Lower leg skin (tissue), 4 donors: ENCODE results near the gene IKZF1. TPM values are rescaled to one million over a fixed set of nuclear protein-coding genes. Genes with fewer than 3 reads are reported as not detected.

Source experiments
- DNase-seq, 2 donors: peaks; one replicate each; pipeline ENCODE4 v3.0.0-alpha.2; 2019; ENCODE audit warnings: low spot score in 2 of 2
- H3K4me3 ChIP-seq: fragments of 200-600 bp; sonication (generic); 2 replicates; pipeline ENCODE4 v1.5.1; 2017; ENCODE audit warnings: mild to moderate bottlenecking, low read depth; ENCODE audit not compliant: poor library complexity, severe bottlenecking
- POLR2A ChIP-seq, 2 donors: fragments of 450-650 bp; IDR thresholded peaks; one replicate each; pipeline ENCODE4 v1.6.1; 2016 to 2017; ENCODE audit warnings: antibody characterized with exemption in 2 of 2, mild to moderate bottlenecking in 1 of 2, moderate library complexity in 1 of 2
- WGBS, 2 donors: methylation state at CpG; one replicate each; pipeline ENCODE4 v1.1.5; 2018; 5-methylcytosine and 5-hydroxymethylcytosine counted together
- intact Hi-C: fragments of 100-400 bp; cut with DNase I; formaldehyde crosslinking; loops from one replicate; pipeline ENCODE4 v1.15.0; 2023; ENCODE audit warnings: low total_unique reads
- total RNA-seq, 4 donors: library from RNA; depleted of rRNA; stranded (reverse); fragments of >200 nt; gene quantifications; one replicate each; pipeline ENCODE4 v1.1.0, GENCODE V29; 2016
- TF ChIP-seq, protein P1 (sequence below), 3 donors: fragments of 450-650 bp; IDR thresholded peaks; one replicate each; pipeline ENCODE4 v1.5.1; 2016; ENCODE audit warnings: antibody characterized with exemption in 3 of 3, mild to moderate bottlenecking in 3 of 3, moderate library complexity in 2 of 3

The IKZF1 gene
- total RNA-seq, 4 donors from 2014 or later = 5.3 to 10.8 (median 7.6) TPM

DNA sequence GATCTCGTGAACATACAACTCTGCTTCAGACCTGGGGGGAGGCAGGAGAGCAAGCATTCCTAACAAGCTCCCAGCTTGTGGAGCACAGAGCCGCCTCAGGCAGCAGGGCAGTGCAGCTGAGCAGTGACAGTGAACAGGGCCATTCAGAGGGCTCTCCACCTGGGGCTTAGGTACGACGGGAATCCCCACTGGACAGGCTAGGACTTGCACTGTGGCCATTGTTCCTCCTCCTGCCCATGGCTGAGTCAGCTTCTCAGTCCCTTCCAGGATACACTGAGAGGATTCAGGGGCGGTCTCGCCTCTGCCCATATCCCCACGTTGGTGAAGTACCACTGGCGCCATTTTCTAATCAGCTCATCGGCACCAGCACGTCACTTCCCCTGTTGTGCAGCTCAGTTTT lies 74.6 kb downstream of the IKZF1 start:
- WGBS, 2 donors = 30 to 38% methylated on average over 10 of the region's 10 CpGs
- TF ChIP-seq, protein P1, sequence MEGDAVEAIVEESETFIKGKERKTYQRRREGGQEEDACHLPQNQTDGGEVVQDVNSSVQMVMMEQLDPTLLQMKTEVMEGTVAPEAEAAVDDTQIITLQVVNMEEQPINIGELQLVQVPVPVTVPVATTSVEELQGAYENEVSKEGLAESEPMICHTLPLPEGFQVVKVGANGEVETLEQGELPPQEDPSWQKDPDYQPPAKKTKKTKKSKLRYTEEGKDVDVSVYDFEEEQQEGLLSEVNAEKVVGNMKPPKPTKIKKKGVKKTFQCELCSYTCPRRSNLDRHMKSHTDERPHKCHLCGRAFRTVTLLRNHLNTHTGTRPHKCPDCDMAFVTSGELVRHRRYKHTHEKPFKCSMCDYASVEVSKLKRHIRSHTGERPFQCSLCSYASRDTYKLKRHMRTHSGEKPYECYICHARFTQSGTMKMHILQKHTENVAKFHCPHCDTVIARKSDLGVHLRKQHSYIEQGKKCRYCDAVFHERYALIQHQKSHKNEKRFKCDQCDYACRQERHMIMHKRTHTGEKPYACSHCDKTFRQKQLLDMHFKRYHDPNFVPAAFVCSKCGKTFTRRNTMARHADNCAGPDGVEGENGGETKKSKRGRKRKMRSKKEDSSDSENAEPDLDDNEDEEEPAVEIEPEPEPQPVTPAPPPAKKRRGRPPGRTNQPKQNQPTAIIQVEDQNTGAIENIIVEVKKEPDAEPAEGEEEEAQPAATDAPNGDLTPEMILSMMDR (IDR thresholded peaks at IDR 0.05) = no peak
- TF ChIP-seq POLR2A (IDR thresholded peaks at IDR 0.05) = no peak
- intact Hi-C loops = no loop called here
- no peak for DNase-seq
- H3K4me3 ChIP-seq = no peak overlapping the region

DNA sequence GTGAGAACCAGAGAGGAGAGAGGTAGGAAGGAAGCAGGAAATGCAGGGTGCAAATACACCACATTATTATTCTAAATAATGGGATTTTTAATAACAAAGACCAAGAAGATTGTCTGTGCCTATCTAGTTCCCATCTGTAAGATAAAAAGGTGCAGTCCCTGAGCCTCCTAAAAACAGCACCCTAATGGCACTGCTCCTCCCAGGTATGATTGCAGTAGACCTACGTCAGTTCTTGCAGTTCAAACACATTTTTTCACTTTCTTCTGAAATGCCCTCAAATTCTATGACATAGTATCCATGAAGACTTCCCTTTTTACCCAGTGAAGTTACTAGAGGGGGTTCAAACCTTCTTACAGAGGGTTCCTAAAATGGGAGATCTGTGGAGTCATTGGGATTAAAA lies 75.0 kb downstream of the IKZF1 start:
- H3K4me3 ChIP-seq = no peak overlapping the region
- no peak for DNase-seq
- WGBS, 2 donors = 73 to 90% methylated on average over 1 of the region's 1 CpG
- intact Hi-C loops = no loop called here
- no peak for TF ChIP-seq POLR2A (IDR thresholded peaks at IDR 0.05)
- TF ChIP-seq, protein P1 (IDR thresholded peaks at IDR 0.05) = no peak

DNA sequence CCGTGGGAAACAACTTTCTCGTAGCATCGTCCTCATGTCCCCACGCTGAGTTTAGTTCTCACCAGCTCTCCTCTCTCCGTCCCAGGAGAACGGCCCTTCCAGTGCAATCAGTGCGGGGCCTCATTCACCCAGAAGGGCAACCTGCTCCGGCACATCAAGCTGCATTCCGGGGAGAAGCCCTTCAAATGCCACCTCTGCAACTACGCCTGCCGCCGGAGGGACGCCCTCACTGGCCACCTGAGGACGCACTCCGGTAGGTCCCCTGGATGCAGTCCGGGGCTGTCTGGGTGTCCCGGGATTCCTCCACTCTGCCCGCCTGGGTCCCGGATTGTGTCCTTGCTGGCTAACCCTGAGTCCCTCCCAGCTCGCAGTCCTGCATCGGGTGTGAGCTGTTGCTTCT lies 77.9 kb downstream of the IKZF1 start:
- no peak for DNase-seq
- H3K4me3 ChIP-seq = no peak overlapping the region
- no peak for TF ChIP-seq POLR2A (IDR thresholded peaks at IDR 0.05)
- TF ChIP-seq, protein P1 (IDR thresholded peaks at IDR 0.05) = no peak
- intact Hi-C loops = no loop called here
- 88 to 91% methylated on average over 21 of the region's 21 CpGs for WGBS, 2 donors

DNA sequence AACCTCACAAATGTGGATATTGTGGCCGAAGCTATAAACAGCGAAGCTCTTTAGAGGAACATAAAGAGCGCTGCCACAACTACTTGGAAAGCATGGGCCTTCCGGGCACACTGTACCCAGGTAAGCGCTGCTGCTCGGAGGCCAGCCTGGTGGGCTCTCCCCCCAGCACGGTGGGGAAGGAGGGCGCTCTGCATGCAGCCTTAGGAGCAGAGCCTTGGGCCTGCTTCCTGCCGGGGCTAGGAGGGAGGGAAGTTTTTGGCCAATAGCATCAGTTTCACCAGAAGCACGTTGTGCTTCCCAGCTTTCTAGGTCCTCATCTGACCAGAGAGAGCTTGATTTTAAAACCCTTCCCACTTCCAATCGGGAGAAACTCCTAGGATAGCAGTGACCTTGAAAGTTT lies 82.8 kb downstream of the IKZF1 start:
- intact Hi-C loops = no loop called here
- DNase-seq = no peak
- WGBS, 2 donors = 81 to 86% methylated on average over 11 of the region's 11 CpGs
- TF ChIP-seq, protein P1 (IDR thresholded peaks at IDR 0.05) = no peak
- no peak for TF ChIP-seq POLR2A (IDR thresholded peaks at IDR 0.05)
- no peak overlapping the region for H3K4me3 ChIP-seq

DNA sequence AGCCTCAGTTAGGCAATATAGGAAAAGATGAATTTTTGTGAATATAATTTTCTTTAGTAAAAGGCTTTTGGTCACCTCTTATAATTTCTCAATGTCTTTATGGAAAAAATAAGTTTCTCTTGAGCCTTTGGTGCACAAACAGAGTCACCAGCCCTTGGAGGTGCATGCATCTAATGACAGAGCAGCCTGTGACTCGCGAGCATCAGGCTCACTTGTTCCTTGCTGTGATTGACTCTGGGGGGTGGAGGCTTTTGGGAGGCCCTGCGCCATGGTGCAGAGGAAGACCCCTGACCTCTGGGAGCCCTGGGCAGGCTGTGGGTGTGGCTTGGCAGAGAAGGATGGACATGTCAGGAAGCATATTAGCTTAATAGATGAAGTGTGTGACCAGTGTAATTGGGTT lies 85.4 kb downstream of the IKZF1 start:
- DNase-seq = no peak
- TF ChIP-seq POLR2A (IDR thresholded peaks at IDR 0.05) = no peak
- TF ChIP-seq, protein P1 (IDR thresholded peaks at IDR 0.05) = no peak
- 82 to 95% methylated on average over 3 of the region's 3 CpGs for WGBS, 2 donors
- intact Hi-C loops = no loop called here
- no peak overlapping the region for H3K4me3 ChIP-seq

DNA sequence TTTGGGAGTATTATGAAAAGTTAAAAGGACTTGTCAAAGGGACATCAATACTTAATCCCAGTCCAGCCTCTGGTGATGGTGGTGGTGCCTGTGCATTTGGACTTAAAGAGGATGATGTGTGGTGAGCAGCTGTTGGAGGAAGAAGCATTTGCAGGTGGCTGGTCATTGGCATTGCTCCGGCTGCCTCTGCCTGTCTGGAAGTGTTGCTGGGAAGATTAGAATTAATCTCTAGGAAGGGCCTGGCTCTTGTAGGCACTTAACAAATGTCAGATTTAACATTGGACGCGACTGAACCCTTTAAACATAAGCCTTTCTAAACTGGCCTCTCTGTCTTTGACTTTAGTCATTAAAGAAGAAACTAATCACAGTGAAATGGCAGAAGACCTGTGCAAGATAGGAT lies 86.9 kb downstream of the IKZF1 start:
- no peak overlapping the region for H3K4me3 ChIP-seq
- WGBS, 2 donors = 61 to 81% methylated on average over 3 of the region's 3 CpGs
- intact Hi-C loops = no loop called here
- no peak for DNase-seq
- no peak for TF ChIP-seq POLR2A (IDR thresholded peaks at IDR 0.05)
- TF ChIP-seq, protein P1 (IDR thresholded peaks at IDR 0.05) = no peak
